ENCODE data around the gene IRF9. TPM values are rescaled to one million over a fixed set of nuclear protein-coding genes. Genes with fewer than 3 reads are reported as not detected.
"Not testable (repeated sequence)": the region's sequence is repeated elsewhere in the genome, so short reads cannot be mapped to it uniquely, and the experiment has no call there.

IRF9 gene
- total and polyA plus RNA-seq, 2 of the 13 experiments (the other 11 are each of a cell fraction or from before 2014, with no cell fraction given), result 14.9 to 49.7 TPM

GRCh38 chr14:24198814-24199524 lies 37.9 kb downstream of the IRF9 start (continued):
- no peak for TF ChIP-seq ZNF510 (CRISPR knock-in tag; IDR thresholded peaks at IDR 0.05; ENCODE audit: low read depth)
- TF ChIP-seq ESRRA (CRISPR knock-in tag; IDR thresholded peaks at IDR 0.05; ENCODE audit: low read depth), result 0 out of 2 replicates have a peak, but pooled peaks have one; percentile 10

GRCh38 chr14:24202538-24202937 lies 41.5 kb downstream of the IRF9 start:
- H3K27ac ChIP-seq (ENCODE audit: extremely low read length, insufficient read depth, low read length); H3K9me3 ChIP-seq (ENCODE audit: low read length); H3K79me2 ChIP-seq (ENCODE audit: insufficient read depth, low read length); DNase-seq (ENCODE audit: low spot score); FAIRE-seq; in situ Hi-C loops (cut with HindIII; ENCODE audit: extremely low pct_ligation_motif_present, low pct_unique_long_range_greater_than_20kb); H3K4me2 ChIP-seq (ENCODE audit: low read depth, low read length); H2AFZ ChIP-seq (ENCODE audit: low read length); ATAC-seq; BruUV-seq (replicated peaks); CTCF ChIA-PET (ENCODE audit: low intra/inter-chr PET ratio, low total read pairs); H4K20me1 ChIP-seq (ENCODE audit: insufficient read depth, low read length); H3K9ac ChIP-seq (ENCODE audit: insufficient read depth, low read depth, low read length); H3K4me3 ChIP-seq (replicated peaks in 1 of 3; ENCODE audit: insufficient read depth in 1 of 3, low read depth in 2 of 3, low read length in 3 of 3); intact Hi-C loops (cut with micrococcal nuclease; ENCODE audit: unreplicated experiment); H3K27me3 ChIP-seq (ENCODE audit: control insufficient read depth in 1 of 2, insufficient read depth in 2 of 2, low read length in 2 of 2): not testable (repeated sequence)
- H3K4me1 ChIP-seq (ENCODE audit: insufficient read depth, low read length), result peaks cover 18% of the 10 kb centered on the region
- 97% methylated on average over 8 of the region's 8 CpGs for WGBS (ENCODE audit: low lambda C conversion rate)
- POLR2A ChIA-PET, result interaction anchor here (1.2 to 2.9 kb wide), 6 partner anchors 10 to 88 kb away, joined by 3 to 23 read pairs (median 5); partner anchors contain the start of genes CHMP4A, DCAF11, IPO4 and MDP1
- H3K36me3 ChIP-seq (replicated peaks in 1 of 2; ENCODE audit: control insufficient read depth in 1 of 2, insufficient read depth in 2 of 2, low read length in 2 of 2), result peaks cover 22 to 28% of the 10 kb centered on the region in 2 experiments; a peak in 4 of 5 replicates
- 0 out of 2 replicates have a peak, but pooled peaks have one; percentile 27 for TF ChIP-seq RBFOX2 (IDR thresholded peaks at IDR 0.05; ENCODE audit: low read depth, low read length)

GRCh38 chr14:24203249-24203886 lies 42.3 kb downstream of the IRF9 start:
- H3K27ac ChIP-seq (ENCODE audit: extremely low read length, insufficient read depth, low read length); H2AFZ ChIP-seq (ENCODE audit: low read length); in situ Hi-C loops (cut with HindIII; ENCODE audit: extremely low pct_ligation_motif_present, low pct_unique_long_range_greater_than_20kb); BruUV-seq (replicated peaks); ATAC-seq; intact Hi-C loops (cut with micrococcal nuclease; ENCODE audit: unreplicated experiment); H3K4me3 ChIP-seq (replicated peaks in 1 of 3; ENCODE audit: insufficient read depth in 1 of 3, low read depth in 2 of 3, low read length in 3 of 3); H3K79me2 ChIP-seq (ENCODE audit: insufficient read depth, low read length); CTCF ChIA-PET (ENCODE audit: low intra/inter-chr PET ratio, low total read pairs); H3K27me3 ChIP-seq (ENCODE audit: control insufficient read depth in 1 of 2, insufficient read depth in 2 of 2, low read length in 2 of 2); H3K9me3 ChIP-seq (ENCODE audit: low read length); FAIRE-seq; H3K4me1 ChIP-seq (ENCODE audit: insufficient read depth, low read length); H4K20me1 ChIP-seq (ENCODE audit: insufficient read depth, low read length); H3K9ac ChIP-seq (ENCODE audit: insufficient read depth, low read depth, low read length); H3K4me2 ChIP-seq (ENCODE audit: low read depth, low read length); DNase-seq (ENCODE audit: low spot score): not testable (repeated sequence)
- POLR2A ChIA-PET, result interaction anchor here (0.7 to 2.9 kb wide), 10 partner anchors 8 to 277 kb away, joined by 3 to 23 read pairs (median 4); partner anchors contain the start of genes CHMP4A, DCAF11, EMC9 and IPO4
- peaks cover 29 to 36% of the 10 kb centered on the region in 2 experiments; a peak in 4 of 5 replicates for H3K36me3 ChIP-seq (replicated peaks in 1 of 2; ENCODE audit: control insufficient read depth in 1 of 2, insufficient read depth in 2 of 2, low read length in 2 of 2)
- WGBS (ENCODE audit: low lambda C conversion rate), result 98% methylated on average over 16 of the region's 16 CpGs
- 0 out of 2 replicates have a peak, but pooled peaks have one; percentile 63 for TF ChIP-seq ZNF782 (CRISPR knock-in tag; IDR thresholded peaks at IDR 0.05; ENCODE audit: borderline replicate concordance)
- TF ChIP-seq ZNF704 (CRISPR knock-in tag; IDR thresholded peaks at IDR 0.05; ENCODE audit: borderline replicate concordance), result peak; percentile 61; the same call in 1 of the 2 replicates
- peak; percentile 53; the same call in 1 of the 2 replicates for TF ChIP-seq SAFB2 (CRISPR knock-in tag; IDR thresholded peaks at IDR 0.05; ENCODE audit: borderline replicate concordance, low read depth)
- 0 out of 2 replicates have a peak, but pooled peaks have one; percentile 21 for TF ChIP-seq MTA1 (CRISPR knock-in tag; IDR thresholded peaks at IDR 0.05; ENCODE audit: borderline replicate concordance)
- 0 out of 2 replicates have a peak, but pooled peaks have one; percentile 45 for TF ChIP-seq ZNF737 (CRISPR knock-in tag; IDR thresholded peaks at IDR 0.05; ENCODE audit: borderline replicate concordance)

Measured in HepG2 (cell line).